Nephron (organoid): ENCODE data around the gene VTI1A.
A peak's percentile ranks its signal among the peaks of the same experiment; 100 is the strongest.
"Not testable (repeated sequence)": the region's sequence is repeated elsewhere in the genome, so short reads cannot be mapped to it uniquely, and the experiment has no call there.

Experiments used
- H3K27ac Mint-ChIP-seq, 3 experiments: 2 replicates each; pipeline ENCODE4 v1.8.0; 2020; ENCODE audit warnings: mixed read lengths in 3 of 3, mild to moderate bottlenecking in 2 of 3, moderate library complexity in 1 of 3
- H3K27me3 Mint-ChIP-seq: 2 replicates; pipeline ENCODE4 v1.8.0; 2021; ENCODE audit warnings: low read depth, mild to moderate bottlenecking, moderate library complexity, mixed read lengths
- H3K36me3 Mint-ChIP-seq: 2 replicates; pipeline ENCODE4 v1.8.0; 2020; ENCODE audit warnings: low read depth, mixed read lengths
- H3K4me1 Mint-ChIP-seq: 2 replicates; pipeline ENCODE4 v1.8.0; 2020; ENCODE audit warnings: mixed read lengths
- H3K4me3 Mint-ChIP-seq, 3 experiments: 2 replicates each; pipeline ENCODE4 v1.8.0; 2020; ENCODE audit warnings: mild to moderate bottlenecking in 3 of 3, mixed read lengths in 3 of 3, moderate library complexity in 2 of 3
- H3K9me3 Mint-ChIP-seq: 2 replicates; pipeline ENCODE4 v1.8.0; 2020; ENCODE audit warnings: mixed read lengths
- TF ChIP-seq, protein P1 (sequence below), 3 experiments: fragments of 200-600 bp; sonication (generic); IDR thresholded peaks; one replicate each; pipeline ENCODE4 v1.5.0; 2021; ENCODE audit warnings: antibody characterized with exemption in 3 of 3; ENCODE audit not compliant: unreplicated experiment in 3 of 3

The VTI1A gene

DNA sequence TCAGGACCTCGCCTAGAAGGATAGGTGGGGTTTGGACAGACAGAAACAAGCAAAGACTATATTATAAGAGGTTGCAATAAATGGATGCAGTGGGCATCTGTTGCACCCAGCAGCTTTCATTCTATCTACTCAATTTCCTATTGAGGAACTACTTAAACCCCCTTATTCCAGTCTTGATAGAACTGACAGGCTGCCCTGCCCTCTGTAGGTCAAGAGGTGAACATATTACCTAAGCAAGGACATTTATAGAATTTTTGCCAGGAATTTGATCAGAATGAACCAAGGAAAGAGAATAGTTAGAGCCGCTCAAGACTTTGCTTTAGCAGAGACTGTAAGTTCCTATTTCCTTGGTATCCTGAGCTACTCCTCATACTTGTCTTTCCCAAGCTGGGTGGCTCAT is 9.5 kb downstream of the VTI1A start:
- TF ChIP-seq, protein P1, sequence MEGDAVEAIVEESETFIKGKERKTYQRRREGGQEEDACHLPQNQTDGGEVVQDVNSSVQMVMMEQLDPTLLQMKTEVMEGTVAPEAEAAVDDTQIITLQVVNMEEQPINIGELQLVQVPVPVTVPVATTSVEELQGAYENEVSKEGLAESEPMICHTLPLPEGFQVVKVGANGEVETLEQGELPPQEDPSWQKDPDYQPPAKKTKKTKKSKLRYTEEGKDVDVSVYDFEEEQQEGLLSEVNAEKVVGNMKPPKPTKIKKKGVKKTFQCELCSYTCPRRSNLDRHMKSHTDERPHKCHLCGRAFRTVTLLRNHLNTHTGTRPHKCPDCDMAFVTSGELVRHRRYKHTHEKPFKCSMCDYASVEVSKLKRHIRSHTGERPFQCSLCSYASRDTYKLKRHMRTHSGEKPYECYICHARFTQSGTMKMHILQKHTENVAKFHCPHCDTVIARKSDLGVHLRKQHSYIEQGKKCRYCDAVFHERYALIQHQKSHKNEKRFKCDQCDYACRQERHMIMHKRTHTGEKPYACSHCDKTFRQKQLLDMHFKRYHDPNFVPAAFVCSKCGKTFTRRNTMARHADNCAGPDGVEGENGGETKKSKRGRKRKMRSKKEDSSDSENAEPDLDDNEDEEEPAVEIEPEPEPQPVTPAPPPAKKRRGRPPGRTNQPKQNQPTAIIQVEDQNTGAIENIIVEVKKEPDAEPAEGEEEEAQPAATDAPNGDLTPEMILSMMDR (IDR thresholded peaks at IDR 0.05; ENCODE audit: unreplicated experiment in 3 of 3), result no peak
- H3K4me3 Mint-ChIP-seq, result no peak overlapping the region
- no peaks in the 10 kb centered on the region for H3K27me3 Mint-ChIP-seq
- H3K36me3 Mint-ChIP-seq, result peaks cover 25% of the 10 kb centered on the region
- H3K4me1 Mint-ChIP-seq, result no peaks in the 10 kb centered on the region
- H3K9me3 Mint-ChIP-seq, result peaks cover 5% of the 10 kb centered on the region
- peak overlapping the region in 1 of 3 experiments; percentile 89 for H3K27ac Mint-ChIP-seq

DNA sequence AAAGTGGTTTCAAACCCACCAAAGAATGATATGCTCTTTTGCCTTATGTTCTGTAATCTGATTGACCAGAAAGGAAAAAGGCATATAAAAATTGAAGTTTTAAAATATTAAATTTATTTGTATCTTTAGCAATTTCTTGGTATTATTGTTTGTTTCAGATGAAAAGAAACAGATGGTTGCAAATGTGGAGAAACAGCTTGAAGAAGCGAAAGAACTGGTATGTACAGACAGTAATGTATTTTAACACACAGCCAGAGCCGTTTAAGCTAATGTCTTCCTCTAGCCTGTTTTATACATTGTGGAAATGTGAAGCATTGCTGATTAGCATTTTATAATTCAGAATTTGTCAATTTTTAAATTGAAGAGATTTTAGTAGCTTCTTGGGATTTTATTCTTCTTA is 13.4 kb downstream of the VTI1A start:
- Mint-ChIP-seq H3K4me1 (no peaks in the 10 kb centered on the region), H3K27ac (no peak overlapping the region), H3K27me3 (no peaks in the 10 kb centered on the region), H3K4me3 (no peak overlapping the region), H3K36me3 (peaks cover 30% of the 10 kb centered on the region), H3K9me3 (peaks cover under 1% of the 10 kb centered on the region)
- TF ChIP-seq, protein P1 (IDR thresholded peaks at IDR 0.05; ENCODE audit: unreplicated experiment in 3 of 3), result no peak

DNA sequence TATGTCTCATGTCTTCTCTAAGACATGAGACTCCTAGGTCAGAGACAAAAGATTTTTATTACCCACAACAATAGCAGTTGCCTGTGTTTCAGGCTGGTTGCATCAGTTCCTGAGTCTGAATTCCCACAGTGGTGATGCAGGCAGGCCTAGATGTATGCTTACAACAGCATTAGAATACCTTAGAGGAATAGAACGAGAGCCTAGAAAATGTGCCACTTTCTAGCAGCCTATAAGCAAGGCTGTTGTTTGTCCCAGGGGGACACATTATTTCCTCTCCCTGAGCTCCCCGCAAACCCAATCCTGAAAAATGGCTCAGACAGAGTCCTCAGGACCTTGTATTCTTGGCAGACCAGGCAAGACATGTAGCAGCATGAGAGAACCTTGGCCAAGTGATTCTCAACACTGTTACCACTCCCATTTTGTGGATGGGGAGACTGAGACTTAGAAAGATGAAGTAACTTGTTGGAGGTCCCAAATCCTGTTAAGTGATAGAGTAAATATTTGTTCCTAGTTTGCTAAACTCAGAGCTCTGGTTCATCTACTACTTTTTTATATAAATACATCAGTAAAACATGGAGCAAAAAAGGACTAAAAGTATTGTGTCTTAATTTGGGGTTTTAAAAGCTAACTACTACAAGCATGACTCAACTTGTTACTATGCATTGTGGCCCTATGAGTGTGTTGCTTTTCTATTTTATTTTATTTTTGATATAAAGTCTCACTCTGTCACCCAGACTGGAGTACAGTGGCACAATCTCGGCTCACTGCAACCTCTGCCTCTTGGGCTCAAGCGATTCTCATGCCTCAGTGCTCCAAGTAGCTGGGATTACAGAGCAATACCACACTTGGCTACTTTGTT is 14.2 kb downstream of the VTI1A start:
- Mint-ChIP-seq H3K4me3 (no peak overlapping the region), H3K27me3 (no peaks in the 10 kb centered on the region), H3K9me3 (peaks cover 3% of the 10 kb centered on the region), H3K4me1 (no peaks in the 10 kb centered on the region), H3K36me3 (peaks cover 34% of the 10 kb centered on the region), H3K27ac (no peak overlapping the region)
- TF ChIP-seq, protein P1 (IDR thresholded peaks at IDR 0.05; ENCODE audit: unreplicated experiment in 3 of 3), result no peak

DNA sequence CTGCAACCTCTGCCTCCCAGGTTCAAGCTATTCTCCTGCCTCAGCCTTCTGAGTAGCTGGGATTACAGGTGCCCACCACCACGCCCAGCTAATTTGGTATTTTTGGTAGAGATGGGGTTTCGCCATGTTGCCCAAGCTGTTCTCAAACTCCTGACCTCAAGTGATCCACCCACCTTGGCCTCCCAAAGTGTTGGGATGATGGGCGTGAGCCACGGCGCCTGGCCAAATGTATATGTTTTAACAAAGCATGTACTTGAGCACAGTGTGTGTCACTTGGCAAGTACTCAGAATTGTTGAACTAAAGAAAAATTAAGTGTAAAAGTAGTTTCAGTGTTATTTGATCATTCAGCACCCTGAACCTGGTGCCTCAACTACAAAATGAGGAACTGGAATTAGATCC is 17.1 kb downstream of the VTI1A start:
- not testable (repeated sequence) for H3K4me1 Mint-ChIP-seq, H3K27ac Mint-ChIP-seq, H3K9me3 Mint-ChIP-seq, H3K4me3 Mint-ChIP-seq, H3K27me3 Mint-ChIP-seq
- H3K36me3 Mint-ChIP-seq, result peaks cover 47% of the 10 kb centered on the region

DNA sequence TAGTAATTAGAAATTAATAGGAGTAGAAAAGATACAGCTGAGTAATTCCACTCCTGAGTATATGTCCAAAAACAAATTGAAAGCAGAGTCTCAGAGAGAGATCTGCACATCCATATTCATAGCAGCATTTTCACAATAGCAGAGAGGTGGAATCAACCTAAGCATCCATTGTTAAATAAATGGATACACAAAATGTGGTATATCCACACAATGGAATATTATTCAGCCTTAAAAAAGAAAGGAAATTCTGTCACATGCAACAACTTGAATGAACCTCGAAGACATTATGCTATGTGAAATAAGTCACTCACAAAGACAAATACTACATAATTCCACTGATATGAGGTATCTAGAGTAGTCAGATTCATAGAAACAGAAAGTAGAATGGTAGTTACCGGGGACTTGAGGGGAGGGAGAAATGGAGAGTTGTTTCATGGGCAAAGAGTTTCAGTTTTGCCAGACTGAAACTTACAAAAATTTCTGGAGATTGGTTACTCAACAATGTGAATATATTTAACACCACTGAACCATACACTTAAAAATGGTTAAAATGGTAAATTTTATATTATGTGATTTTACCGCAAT is 18.4 kb downstream of the VTI1A start:
- Mint-ChIP-seq H3K9me3 (peaks cover 3% of the 10 kb centered on the region), H3K4me1 (no peaks in the 10 kb centered on the region), H3K27ac (no peak overlapping the region), H3K27me3 (no peaks in the 10 kb centered on the region), H3K36me3 (peaks cover 47% of the 10 kb centered on the region), H3K4me3 (no peak overlapping the region)
- TF ChIP-seq, protein P1 (IDR thresholded peaks at IDR 0.05; ENCODE audit: unreplicated experiment in 3 of 3), result no peak

DNA sequence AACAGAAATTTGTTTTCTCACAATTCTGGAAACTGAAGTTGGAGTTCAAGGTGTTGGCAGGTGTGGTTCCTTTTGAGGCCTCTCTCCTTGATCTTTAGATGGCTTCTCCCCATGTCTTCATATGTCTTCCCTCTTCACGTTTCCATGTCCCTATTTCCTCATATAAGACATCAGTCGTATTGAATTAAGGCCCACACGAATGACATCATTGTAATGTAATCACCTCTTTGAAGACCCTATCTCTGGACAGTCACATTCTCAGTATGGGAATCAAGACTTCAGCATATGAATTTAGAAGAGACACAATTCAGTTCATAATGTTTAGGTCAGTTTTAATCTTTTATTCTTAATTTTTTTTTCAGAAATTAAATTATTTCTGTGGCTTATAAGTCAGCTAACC is 19.8 kb downstream of the VTI1A start:
- Mint-ChIP-seq H3K4me3 (no peak overlapping the region), H3K27ac (no peak overlapping the region), H3K27me3 (no peaks in the 10 kb centered on the region), H3K36me3 (peaks cover 42% of the 10 kb centered on the region), H3K4me1 (no peaks in the 10 kb centered on the region), H3K9me3 (peaks cover 3% of the 10 kb centered on the region)
- TF ChIP-seq, protein P1 (IDR thresholded peaks at IDR 0.05; ENCODE audit: unreplicated experiment in 3 of 3), result no peak
